ENCODE results near the gene COX17.

GRCh38 chr3:119630880-119631329, 46.3 kb downstream of the COX17 start:
- TF ChIP-seq, protein P1, sequence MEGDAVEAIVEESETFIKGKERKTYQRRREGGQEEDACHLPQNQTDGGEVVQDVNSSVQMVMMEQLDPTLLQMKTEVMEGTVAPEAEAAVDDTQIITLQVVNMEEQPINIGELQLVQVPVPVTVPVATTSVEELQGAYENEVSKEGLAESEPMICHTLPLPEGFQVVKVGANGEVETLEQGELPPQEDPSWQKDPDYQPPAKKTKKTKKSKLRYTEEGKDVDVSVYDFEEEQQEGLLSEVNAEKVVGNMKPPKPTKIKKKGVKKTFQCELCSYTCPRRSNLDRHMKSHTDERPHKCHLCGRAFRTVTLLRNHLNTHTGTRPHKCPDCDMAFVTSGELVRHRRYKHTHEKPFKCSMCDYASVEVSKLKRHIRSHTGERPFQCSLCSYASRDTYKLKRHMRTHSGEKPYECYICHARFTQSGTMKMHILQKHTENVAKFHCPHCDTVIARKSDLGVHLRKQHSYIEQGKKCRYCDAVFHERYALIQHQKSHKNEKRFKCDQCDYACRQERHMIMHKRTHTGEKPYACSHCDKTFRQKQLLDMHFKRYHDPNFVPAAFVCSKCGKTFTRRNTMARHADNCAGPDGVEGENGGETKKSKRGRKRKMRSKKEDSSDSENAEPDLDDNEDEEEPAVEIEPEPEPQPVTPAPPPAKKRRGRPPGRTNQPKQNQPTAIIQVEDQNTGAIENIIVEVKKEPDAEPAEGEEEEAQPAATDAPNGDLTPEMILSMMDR (IDR thresholded peaks at IDR 0.05; ENCODE audit: extremely low read depth in 1 of 2, insufficient read depth in 1 of 2, low read depth in 1 of 2, low read length in 2 of 2) = no peak
- TF ChIP-seq EZH2 (IDR thresholded peaks at IDR 0.05; ENCODE audit: borderline replicate concordance, low read depth, low read length, severe bottlenecking) = no peak
